Kidney epithelial cell (primary cell): Measurements from ENCODE around the gene AP1B1. TPM values are rescaled to one million over a fixed set of nuclear protein-coding genes. Genes with fewer than 3 reads are reported as not detected.

Experiments used
- DNase-seq: peaks from one replicate; pipeline ENCODE4 v3.0.0-alpha.2; 2010; ENCODE audit warnings: low read depth
- H3K27me3 ChIP-seq: 2 replicates; pipeline ENCODE4 v1.6.0; 2011; ENCODE audit warnings: low read length; ENCODE audit not compliant: control insufficient read depth, insufficient read depth
- H3K36me3 ChIP-seq: 2 replicates; pipeline ENCODE4 v1.5.1; 2011; ENCODE audit warnings: low read length; ENCODE audit not compliant: control insufficient read depth, insufficient read depth
- H3K4me3 ChIP-seq: 2 replicates; pipeline ENCODE4 v1.5.1; 2011; ENCODE audit warnings: low read depth, mild to moderate bottlenecking, control low read depth, low read length
- CTCF ChIP-seq: IDR thresholded peaks from 2 replicates; pipeline ENCODE4 v1.5.1; 2011; ENCODE audit warnings: mild to moderate bottlenecking, moderate library complexity, low read length, control low read depth, inconsistent platforms; ENCODE audit not compliant: insufficient read depth, poor library complexity, severe bottlenecking
- total RNA-seq: library from RNA; depleted of rRNA; stranded (reverse); fragments of >200 nt; gene quantifications from 2 replicates; pipeline ENCODE4 v1.2.3, GENCODE V29; 2015

AP1B1 gene
- total RNA-seq, 1 donor from 2014 or later = 65.2 TPM

GRCh38 chr22:29319072-29319471 is 69.3 kb downstream of the AP1B1 start:
- Histone ChIP-seq H3K36me3 (no peaks in the 10 kb centered on the region), H3K27me3 (peaks cover 29% of the 10 kb centered on the region), H3K4me3 (no peak overlapping the region)
- TF ChIP-seq CTCF = no peak
- no peak for DNase-seq

GRCh38 chr22:29317827-29318454 is 70.4 kb downstream of the AP1B1 start:
- no peak for DNase-seq
- Histone ChIP-seq H3K27me3 (peaks cover 40% of the 10 kb centered on the region), H3K4me3 (no peak overlapping the region), H3K36me3 (no peaks in the 10 kb centered on the region)
- TF ChIP-seq CTCF = no peak

GRCh38 chr22:29316141-29316828 is 72.1 kb downstream of the AP1B1 start:
- TF ChIP-seq CTCF = no peak
- DNase-seq = no peak
- Histone ChIP-seq H3K27me3 (peaks cover 41% of the 10 kb centered on the region), H3K4me3 (no peak overlapping the region), H3K36me3 (no peaks in the 10 kb centered on the region)

GRCh38 chr22:29315286-29316140 is 72.9 kb downstream of the AP1B1 start, which contains the start of gene RASL10A:
Gene RASL10A, minus strand, starts transcription at chr22:29315697. Its CDS starts 451 bp downstream, at chr22:29315246.
- no peak for DNase-seq
- no peak within 1 kb of the TSS for H3K4me3 ChIP-seq
- H3K27me3 ChIP-seq = peaks cover 41% of the 10 kb centered on the region
- no peak for TF ChIP-seq CTCF
- no peaks in the 10 kb centered on the region for H3K36me3 ChIP-seq

GRCh38 chr22:29314537-29315285 is 73.7 kb downstream of the AP1B1 start:
- TF ChIP-seq CTCF = no peak
- Histone ChIP-seq H3K4me3 (no peak overlapping the region), H3K36me3 (no peaks in the 10 kb centered on the region), H3K27me3 (peaks cover 41% of the 10 kb centered on the region)
- DNase-seq = no peak
